HG03095 (cell line): ENCODE results near the gene CD300A.
A peak's percentile ranks its signal among the peaks of the same experiment; 100 is the strongest.

ENCODE experiments used
- ATAC-seq: cut with Tn5 transposase; IDR thresholded peaks from one replicate; pipeline ENCODE4 v1.9.1; 2021; ENCODE audit warnings: moderate library complexity; ENCODE audit not compliant: unreplicated experiment

Gene CD300A

DNA sequence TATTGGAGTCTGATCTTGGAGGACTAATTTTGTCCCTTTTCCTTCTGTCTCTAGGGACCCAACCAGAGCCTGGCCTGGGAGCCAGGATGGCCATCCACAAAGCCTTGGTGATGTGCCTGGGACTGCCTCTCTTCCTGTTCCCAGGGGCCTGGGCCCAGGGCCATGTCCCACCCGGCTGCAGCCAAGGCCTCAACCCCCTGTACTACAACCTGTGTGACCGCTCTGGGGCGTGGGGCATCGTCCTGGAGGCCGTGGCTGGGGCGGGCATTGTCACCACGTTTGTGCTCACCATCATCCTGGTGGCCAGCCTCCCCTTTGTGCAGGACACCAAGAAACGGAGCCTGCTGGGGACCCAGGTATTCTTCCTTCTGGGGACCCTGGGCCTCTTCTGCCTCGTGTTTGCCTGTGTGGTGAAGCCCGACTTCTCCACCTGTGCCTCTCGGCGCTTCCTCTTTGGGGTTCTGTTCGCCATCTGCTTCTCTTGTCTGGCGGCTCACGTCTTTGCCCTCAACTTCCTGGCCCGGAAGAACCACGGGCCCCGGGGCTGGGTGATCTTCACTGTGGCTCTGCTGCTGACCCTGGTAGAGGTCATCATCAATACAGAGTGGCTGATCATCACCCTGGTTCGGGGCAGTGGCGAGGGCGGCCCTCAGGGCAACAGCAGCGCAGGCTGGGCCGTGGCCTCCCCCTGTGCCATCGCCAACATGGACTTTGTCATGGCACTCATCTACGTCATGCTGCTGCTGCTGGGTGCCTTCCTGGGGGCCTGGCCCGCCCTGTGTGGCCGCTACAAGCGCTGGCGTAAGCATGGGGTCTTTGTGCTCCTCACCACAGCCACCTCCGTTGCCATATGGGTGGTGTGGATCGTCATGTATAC is 26.5 kb upstream of the CD300A start:
- ATAC-seq: no peak

DNA sequence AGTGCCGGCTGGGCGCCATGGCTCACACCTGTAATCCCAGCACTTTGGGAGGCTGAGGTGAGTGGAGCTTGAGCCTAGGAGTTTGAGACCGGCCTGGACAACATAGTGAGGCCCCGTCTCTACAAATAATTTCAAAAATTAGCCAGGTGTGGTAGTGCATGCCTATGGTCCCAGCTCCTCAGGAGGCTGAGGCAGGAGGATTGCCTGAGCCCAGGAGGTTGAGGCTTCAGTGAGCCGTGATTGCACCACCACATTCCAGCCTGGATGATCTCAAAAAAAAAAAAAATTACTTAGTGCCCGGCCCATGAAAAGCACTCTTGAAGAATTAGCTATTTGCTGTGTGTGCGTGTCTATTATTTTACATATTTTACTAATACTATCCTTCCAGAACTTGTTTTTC is 24.9 kb upstream of the CD300A start:
- ATAC-seq: no peak

DNA sequence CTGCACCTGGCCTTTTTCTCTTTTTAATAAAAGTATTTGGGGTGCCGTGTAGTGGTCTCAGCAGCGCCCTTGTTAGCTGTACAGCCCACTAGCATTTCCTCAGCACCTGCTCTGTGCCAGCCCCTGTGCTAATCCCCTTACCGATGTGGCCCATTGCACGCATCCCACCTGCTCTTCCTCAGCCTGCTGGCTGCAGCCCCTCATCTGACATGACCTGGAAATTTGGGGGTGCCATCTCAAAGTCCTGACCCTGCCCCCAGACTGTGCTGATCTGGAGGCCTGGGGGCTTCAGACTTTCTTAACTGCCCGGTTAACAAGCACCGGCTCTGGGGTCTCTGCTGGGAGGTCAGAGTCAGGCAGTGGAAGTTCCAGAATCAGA is 24.2 kb upstream of the CD300A start:
- no peak for ATAC-seq

DNA sequence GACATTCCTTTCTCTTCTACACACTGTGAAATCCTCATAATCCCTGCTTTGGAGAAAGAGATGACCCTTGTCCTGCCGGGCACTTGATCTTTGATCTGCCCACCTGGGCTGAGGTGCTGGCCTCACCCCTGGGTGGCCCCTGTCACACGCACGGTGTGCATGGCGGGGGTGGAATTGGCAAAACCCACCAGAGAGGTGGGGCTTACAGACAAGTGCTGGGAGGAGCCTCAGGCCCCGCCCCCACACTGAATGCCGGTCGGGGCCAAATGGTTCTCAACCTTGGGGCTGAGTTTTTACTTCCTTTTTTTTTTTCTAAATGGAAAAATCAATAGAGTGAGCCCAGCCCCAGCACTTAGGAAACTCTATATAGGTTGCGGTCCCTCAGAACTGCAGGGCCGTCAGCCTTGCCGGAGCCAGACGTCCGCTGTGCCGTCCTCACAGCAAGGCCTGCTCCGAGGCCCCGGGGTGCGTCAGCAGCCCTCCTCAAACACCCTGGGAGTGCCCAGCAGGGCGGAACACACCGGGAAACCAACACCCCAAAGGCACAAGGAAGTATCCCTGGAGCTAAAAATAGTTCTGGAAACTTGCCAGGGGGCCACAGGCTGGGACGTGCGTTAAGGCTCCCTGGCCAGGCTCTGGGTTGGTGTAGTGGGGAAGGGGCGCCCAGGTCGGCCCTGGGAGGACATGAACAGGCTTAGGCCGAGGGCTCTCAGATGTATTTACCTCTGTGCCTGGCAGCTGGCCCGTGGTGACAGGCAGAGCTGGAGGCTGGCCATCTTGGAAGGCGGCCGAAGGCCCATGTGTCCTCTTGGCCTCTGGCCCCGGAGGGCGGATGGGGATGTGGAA is 23.5 kb upstream of the CD300A start:
- peak; percentile 56 for ATAC-seq

DNA sequence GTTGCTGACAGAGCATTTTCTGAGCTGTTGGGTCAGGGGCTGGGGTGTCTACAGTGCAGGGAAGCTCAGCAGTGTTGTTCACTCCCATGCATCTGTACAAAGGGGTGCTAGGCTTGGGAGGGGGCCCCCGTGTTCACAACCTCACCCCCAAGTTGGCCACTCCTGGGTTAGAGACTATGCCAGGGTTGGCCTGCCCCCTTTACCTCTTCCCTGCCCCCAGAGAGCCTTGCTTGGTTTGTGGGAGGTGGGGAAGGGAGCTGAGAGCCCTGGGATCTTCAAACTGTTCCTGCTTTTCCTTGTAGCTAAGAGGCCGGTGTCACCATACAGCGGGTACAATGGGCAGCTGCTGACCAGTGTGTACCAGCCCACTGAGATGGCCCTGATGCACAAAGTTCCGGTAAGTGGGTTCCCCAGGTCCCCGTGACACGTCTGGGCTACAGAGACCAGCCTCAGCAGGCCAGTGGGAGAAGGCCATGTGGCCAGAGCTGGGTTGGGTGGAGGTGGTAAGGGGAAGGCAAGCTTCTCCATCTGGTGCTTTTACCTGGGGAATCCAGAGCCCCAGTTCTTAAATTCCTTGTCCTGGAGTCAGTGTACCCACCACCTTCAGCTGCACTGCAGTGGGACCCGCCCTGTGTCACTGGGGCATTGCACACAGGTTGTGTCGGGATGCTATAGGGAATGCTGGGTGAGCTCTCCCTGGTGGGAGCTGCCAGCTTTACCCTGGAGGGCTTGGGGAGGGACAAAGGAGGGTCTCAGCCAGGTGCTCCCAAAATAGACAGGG is 22.7 kb upstream of the CD300A start:
- no peak for ATAC-seq

DNA sequence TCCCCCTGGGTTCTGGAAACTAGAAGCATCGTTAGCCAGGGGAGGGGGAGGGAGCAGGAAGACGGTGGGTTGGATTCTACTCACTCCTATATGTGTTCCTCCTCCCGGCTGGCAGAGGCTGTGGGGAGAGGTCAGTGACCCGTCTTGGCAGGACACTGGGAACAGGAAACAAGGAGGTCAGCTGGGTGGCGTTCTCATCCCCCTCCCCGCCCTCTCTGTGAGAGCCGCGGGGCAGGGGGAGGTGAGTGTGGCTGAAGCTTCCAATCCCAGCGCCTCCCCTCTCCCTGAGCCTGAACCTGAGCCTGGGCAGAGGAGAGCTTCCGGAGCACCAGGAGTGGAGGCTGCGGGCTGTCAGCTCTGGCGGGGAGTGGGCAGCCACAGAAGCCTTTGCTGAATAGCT is 22.0 kb upstream of the CD300A start:
- no peak for ATAC-seq

DNA sequence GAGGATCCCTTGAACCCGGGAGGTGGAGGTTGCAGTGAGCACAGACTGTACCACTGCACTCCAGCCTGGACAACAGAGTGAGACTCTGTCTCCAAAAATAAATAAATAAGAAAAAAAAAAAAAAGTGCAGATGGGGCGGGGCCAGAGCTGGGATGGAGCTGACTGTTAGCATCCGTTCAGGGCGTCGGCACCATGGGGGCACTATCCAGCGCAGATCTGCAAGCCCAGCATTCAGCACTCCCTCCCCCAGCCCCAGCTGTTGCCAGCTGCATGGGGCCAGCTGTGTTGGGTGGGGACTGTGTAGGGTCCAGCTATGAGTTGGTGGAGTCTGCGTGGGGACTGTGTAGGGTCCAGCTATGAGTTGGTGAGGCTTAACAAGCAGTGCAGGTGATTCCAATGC is 21.3 kb upstream of the CD300A start:
- ATAC-seq: no peak

DNA sequence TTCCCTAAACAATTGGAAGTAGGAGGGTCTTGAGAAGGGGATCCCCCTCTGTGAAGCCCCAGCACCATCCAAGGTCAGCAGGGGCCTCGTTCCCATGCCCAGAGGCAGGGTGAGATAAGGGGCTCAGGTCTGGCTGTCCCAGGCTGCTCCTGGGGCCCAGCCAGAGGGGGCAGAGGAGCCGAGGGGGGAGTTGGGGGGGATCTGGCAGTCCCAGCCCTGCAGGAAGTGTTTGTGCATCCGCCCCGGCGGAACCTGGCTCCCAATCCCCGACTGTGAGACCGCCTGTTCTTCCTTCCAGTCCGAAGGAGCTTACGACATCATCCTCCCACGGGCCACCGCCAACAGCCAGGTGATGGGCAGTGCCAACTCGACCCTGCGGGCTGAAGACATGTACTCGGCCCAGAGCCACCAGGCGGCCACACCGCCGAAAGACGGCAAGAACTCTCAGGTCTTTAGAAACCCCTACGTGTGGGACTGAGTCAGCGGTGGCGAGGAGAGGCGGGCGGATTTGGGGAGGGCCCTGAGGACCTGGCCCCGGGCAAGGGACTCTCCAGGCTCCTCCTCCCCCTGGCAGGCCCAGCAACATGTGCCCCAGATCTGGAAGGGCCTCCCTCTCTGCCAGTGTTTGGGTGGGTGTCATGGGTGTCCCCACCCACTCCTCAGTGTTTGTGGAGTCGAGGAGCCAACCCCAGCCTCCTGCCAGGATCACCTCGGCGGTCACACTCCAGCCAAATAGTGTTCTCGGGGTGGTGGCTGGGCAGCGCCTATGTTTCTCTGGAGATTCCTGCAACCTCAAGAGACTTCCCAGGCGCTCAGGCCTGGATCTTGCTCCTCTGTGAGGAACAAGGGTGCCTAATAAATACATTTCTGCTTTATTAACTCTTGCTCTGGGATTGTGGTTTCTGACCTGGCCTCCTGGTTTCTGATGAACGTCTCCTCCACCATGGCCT is 19.6 kb upstream of the CD300A start:
- ATAC-seq: no peak

DNA sequence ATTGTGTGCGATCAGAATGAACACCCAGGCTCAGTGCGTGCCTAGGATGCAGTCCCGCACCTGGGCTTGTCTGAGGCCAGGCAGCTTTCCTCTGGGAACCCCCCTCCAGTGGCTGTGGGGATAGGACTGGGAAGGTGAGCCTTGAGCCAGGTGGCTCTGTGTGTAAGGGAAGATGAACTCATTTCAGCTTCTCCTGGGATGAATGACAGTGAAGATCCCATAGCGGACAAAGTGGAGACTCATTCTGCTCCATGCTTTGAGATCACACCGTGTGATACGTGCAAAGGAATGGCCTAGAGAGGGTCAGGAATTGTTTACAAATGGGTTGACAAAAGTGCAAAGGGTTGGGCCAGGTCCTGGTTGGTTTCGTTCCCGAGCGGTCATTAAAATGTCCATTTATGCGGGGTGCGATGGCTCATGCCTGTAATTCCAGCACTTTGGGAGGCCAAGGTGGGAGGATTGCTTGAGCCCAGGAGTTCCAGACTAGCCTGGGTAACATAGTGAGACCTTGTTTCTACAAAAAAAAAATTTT is 18.7 kb upstream of the CD300A start:
- no peak for ATAC-seq

DNA sequence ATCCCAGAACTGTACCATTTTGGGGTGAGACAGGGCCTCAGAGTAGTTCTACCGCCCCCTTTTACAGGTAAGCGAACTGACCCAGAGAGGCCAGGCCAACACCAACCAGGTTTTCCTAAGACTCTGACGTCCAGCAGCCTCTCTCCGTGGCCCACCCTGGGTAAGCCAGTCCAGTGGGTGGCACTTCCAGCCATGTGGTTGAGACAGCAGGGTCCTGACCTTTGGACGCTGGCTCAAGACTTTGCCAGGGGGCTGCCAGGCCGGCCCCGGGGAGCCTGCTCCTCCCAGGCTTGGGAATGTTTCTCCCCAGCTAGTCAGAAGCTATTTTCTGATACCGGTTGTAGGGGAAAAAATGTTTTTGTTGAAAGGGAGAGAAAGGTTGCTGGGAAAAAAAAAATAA is 17.7 kb upstream of the CD300A start:
- ATAC-seq: no peak

DNA sequence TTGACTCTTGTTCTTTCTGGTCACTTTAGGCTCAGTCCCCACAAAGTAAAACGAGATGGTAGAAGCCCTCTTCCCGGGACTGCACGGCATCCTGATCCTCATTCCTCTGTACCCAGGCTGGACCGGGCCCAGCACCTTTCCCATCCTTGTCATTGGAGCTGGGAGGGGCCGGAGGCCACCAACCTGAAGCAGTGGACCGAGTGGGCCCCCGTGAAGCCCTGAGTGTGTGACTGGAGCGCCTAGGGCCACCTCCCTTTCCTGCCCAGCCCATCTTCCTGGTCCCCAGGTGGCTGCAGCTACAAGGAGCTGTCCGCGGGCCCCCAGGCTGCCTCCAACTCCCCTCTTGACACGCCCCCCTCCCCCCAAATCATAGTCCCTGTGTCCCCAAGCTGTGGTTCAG is 17.1 kb upstream of the CD300A start:
- ATAC-seq: no peak

DNA sequence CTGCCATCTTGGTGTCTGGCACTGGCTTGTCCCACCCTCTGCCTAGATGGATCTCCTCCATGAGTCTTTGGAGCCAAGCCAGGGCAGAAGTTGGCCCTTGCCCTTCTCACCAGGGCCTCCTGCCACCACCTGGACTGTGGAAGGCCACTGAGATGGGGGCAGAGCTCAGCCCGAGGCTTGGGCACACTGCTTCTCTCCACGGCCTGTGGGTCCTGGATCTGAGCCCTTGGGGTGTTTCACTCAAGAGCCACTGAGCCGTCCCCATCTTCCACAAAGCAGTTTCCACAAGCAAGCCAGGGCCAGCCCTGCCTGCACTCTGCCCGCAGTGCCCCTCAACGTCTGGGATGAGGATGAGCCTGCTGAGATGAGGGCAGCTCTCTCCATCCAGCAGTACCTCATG is 16.7 kb upstream of the CD300A start:
- no peak for ATAC-seq

DNA sequence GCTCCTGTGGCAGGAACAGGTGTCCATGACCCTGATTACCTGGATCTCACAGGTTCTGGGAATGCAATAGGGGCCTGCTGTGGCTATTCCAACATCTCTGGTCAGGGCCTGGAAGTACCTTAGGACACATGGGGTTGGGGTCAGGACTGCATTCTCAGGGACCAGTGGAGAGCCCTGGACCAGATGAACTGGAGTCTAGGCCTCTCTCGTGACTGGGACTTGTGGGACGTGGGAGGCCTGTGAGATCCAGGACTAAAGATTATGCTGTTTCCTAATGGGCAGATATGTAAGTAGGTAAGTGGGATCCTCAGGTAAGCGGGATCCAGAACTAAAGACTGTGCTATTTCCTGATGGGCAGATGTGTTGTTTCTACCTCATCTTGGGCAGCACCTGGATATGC is 16.2 kb upstream of the CD300A start:
- ATAC-seq: no peak

DNA sequence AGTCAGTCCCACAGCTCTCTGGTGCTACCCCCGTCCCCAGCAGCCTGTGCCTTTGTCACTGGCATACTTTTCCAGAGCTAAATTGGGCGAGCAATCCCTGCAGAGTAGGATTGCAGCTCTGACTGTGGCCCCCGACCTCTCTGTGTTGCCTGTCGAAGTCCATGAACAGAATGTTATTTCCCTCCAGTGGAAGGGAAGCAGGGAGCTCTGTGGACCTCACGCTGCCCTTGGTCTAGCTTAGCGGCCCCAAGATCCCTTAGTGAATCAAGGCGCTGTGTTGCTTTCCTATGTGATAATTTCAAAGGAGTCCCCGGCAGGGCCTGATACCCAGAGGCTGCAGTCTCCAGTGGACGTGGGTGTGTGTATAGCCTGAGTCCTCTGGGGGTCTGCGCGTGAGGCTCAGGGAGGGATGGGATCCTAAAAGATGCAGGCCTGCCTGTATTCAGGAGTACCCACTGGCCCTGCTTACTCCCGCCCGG is 15.5 kb upstream of the CD300A start:
- ATAC-seq: no peak

DNA sequence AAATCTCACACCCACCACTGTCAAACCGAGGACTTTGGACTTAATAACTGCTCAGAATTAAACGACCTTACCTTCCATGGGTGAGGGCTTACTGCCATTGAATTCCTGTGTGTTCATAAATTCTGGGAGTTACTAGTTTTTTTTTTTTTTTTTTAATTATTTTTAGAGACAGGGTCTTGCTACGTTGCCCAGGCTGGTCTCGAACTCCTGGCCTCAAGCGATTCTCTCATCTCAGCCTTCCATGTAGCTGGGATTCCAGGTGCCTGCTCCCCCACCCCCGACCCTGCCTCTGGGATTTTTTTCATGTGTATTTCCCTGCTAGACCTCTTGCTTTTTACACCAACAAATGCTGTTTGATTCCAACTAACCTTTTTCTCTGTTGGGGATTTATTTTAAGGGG is 14.9 kb upstream of the CD300A start:
- ATAC-seq: no peak

DNA sequence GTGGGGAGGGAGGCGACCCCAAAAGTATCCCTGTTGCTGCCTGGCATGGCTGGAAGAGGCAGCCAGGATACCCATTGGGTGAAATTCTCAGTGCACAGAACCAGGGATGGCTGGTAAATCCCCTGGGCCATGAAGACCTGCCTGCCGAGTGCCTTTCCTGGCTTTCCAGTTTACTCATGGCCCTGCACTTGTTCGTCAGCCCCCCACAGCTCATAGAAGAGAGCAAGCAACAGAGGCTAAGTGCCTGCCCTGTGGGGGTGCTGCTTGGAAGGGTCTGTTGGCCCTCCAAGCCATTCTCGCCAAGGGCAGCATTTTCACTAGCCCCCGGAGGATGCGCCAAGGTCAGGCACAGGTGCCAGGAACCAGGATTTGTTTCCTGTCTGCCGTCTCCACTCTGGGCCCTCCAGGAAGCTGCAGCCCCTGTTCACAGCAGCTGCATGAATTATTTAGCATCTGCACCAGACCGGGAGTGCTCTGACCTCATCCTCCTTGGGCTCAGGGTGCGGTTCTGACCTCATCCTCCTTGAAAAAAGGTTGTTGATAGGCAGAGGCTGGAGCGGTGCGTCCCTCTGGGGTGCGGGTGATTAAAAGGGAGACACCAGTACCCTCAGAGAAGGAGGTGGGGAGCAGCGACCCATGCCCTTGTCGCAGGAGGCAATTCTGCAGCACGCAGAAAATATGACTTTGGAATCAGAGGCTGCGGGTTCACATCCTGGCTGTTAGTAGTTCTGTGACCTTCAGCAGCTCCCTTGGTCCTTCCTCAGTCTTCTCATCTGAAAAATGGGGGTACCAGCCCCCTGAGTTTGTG is 14.2 kb upstream of the CD300A start:
- ATAC-seq: no peak

DNA sequence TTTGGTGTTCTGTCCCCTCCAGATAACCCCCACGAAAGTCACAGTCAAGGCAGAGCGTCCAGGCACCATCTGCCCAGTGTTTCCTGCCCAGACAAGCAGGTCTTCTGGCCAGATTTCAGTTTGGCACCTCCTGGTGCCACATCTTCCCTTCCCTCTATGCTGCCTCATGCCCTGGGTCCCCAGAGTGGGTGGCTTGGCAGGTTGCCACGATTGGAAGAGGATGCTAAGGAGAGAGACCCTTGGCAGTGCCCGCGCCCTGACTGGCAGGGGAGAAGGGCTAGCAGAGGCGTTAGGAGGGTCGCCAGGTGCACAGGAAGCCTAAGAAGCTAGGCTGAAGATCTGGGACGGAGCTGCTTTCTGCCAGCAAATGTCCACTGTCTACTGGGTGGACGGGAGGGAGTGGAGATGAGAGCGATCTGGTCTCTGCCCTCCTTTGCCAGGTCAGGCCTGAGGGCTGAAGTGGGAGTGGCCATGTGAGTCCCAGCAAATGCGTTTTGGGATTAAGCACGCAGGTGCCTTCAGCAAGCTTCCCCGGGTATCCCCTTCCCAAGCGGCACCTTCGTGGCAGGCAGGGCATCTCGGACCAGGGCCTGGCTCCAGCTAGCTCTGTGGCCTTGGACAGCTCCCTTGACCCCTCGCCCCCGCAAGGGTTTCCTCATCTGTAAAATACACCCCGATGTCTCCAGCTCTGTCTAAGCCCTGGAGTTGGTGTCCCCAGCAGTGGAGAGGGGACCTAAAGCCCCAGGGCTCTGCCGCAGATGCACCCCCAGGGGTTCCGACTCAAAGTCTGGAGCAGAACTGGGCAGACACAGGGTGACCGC is 13.4 kb upstream of the CD300A start:
- no peak for ATAC-seq

DNA sequence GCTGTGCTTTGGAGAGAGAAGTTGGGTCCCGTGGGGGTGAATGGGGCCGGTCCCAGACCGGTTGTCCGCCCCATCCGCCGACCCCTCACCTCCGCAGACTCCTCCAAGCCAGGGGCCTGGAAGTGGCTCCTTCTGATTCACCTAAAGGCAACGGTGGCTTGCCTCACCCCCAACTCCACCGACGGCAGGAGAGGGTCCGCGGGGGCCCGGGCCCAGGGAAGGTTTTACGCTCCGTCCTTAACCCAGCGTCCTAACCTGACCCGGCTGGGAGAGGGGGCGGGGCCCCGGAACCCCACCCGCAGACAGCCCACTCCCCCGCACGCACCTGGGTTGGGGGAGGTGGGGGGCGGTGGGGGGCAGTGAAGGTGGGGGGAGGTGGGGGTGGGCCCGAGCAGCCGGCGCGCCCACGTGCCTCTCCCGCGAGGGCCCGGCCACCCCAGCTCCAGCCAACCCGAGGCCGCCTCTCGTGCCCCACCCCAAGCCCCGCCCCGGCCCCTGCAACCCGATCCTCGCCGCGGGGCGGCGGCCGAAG is 12.7 kb upstream of the CD300A start:
- ATAC-seq: peak; percentile 20
